Measurements from ENCODE around the gene PIKFYVE.
"Not testable (repeated sequence)": the region's sequence is repeated elsewhere in the genome, so short reads cannot be mapped to it uniquely, and the experiment has no call there.

- TF ChIP-seq CTCF (IDR thresholded peaks at IDR 0.05); POLR2AphosphoS5 (IDR thresholded peaks at IDR 0.05; ENCODE audit: low read depth, low read length); REST (IDR thresholded peaks at IDR 0.05; ENCODE audit: insufficient read depth in 1 of 2, low read depth in 2 of 2, low read length in 1 of 2); TCF7L2 (IDR thresholded peaks at IDR 0.05; ENCODE audit: low read depth, low read length): not testable (repeated sequence)
These were observed 8.9 kb upstream of the PIKFYVE start for GRCh38 chr2:208256849-208257813.
